ENCODE data around the gene OR2T10. TPM values are rescaled to one million over a fixed set of nuclear protein-coding genes. Genes with fewer than 3 reads are reported as not detected.
"Not testable (repeated sequence)": the region's sequence is repeated elsewhere in the genome, so short reads cannot be mapped to it uniquely, and the experiment has no call there.

OR2T10 gene
- total and polyA plus RNA-seq, 4 donors, result not detected

DNA sequence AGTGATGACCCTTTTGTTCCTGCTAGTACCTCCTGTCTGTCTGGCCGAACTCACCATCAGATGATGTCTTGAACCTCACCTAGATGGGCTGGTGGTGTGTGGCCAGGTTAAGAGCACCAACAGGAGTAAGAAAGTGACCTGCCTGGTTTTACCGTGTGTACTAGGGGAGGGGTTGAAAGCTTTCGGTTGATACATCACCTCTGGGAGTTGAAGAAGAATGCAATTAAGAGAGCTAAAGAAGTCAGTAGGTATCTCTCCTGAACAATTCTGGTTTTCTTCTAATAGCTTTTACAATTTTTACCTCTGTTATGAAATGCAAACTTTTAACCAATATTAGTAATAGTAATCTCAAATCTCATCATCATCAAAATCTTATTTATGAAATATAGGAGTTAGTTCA, 34.8 kb downstream of the OR2T10 start, which contains the start of gene OR2T29:
Gene OR2T29, minus strand, starts transcription at position 101 of the 400 bp plus-strand sequence. CDS start 3,281 bp downstream, outside the sequence.
- not testable (repeated sequence) for H3K36me3 ChIP-seq (ENCODE audit: control insufficient read depth in 4 of 4, insufficient read depth in 4 of 4, low read length in 4 of 4); H3K4me3 ChIP-seq; H3K27me3 ChIP-seq (ENCODE audit: control insufficient read depth in 3 of 3, insufficient read depth in 3 of 3, low read length in 2 of 3); DNase-seq; ATAC-seq (ENCODE audit: insufficient read depth, low FRiP score); H3K9ac ChIP-seq (ENCODE audit: insufficient read depth in 1 of 2, low read length in 2 of 2); H3K27ac ChIP-seq (ENCODE audit: low read depth in 1 of 2, low read length in 1 of 2); H3K9me3 ChIP-seq (ENCODE audit: control insufficient read depth in 4 of 4, insufficient read depth in 3 of 4, low read length in 3 of 4); H3K4me1 ChIP-seq (ENCODE audit: control insufficient read depth in 5 of 5, insufficient read depth in 5 of 5, low read length in 5 of 5)
- WGBS, 2 donors, result 90% methylated on average over 3 of the region's 3 CpGs

DNA sequence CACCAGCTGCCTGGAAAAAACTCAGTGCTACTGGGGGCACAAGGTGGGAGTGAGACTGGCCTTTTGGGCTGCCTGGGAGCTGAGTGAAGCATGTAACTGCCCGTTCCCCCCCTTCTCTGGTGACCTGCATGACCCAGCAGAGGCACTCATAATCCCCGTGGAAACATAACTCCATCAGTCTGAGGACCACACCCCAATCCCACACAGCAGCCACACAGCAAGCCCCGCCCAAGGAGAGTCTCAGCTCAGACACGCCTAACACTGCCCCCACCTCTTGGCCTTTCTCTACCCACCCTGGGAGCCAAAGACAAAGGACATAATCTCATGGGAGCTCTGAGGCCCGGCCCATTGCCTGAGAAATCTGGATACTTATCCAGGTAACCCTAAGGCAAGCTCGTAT, 46.5 kb downstream of the OR2T10 start:
- not testable (repeated sequence) for H3K27ac ChIP-seq (ENCODE audit: low read depth in 1 of 2, low read length in 1 of 2); H3K9me3 ChIP-seq (ENCODE audit: control insufficient read depth in 4 of 4, insufficient read depth in 3 of 4, low read length in 3 of 4); H3K9ac ChIP-seq (ENCODE audit: insufficient read depth in 1 of 2, low read length in 2 of 2); DNase-seq; H3K36me3 ChIP-seq (ENCODE audit: control insufficient read depth in 4 of 4, insufficient read depth in 4 of 4, low read length in 4 of 4); H3K4me1 ChIP-seq (ENCODE audit: control insufficient read depth in 5 of 5, insufficient read depth in 5 of 5, low read length in 5 of 5); H3K4me3 ChIP-seq; H3K27me3 ChIP-seq (ENCODE audit: control insufficient read depth in 3 of 3, insufficient read depth in 3 of 3, low read length in 2 of 3); ATAC-seq (ENCODE audit: insufficient read depth, low FRiP score)
- WGBS, 2 donors, result no CpG with 5 or more reads among the region's 6 CpGs

DNA sequence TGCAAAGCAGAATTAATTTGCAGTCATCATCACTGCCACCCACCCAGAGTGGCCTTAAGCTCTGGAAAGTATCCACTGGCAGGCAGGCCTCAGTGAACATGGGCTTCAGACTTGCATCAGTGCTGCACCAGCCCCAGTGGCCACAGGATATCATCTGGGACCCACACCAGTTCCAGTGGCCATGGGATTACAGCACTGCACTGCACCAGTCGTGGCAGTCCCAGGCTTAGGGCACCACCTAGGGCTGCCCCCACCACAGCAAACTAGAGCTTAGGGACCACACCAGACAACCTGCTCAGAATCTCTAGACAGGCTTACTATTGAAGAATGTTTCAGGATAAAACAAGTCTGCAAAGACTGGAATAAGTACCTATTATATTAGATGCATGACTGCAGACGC, 50.1 kb downstream of the OR2T10 start:
- H3K27me3 ChIP-seq (ENCODE audit: control insufficient read depth in 3 of 3, insufficient read depth in 3 of 3, low read length in 2 of 3); DNase-seq; ATAC-seq (ENCODE audit: insufficient read depth, low FRiP score); H3K36me3 ChIP-seq (ENCODE audit: control insufficient read depth in 4 of 4, insufficient read depth in 4 of 4, low read length in 4 of 4); H3K27ac ChIP-seq (ENCODE audit: low read depth in 1 of 2, low read length in 1 of 2); H3K9ac ChIP-seq (ENCODE audit: insufficient read depth in 1 of 2, low read length in 2 of 2); H3K4me1 ChIP-seq (ENCODE audit: control insufficient read depth in 5 of 5, insufficient read depth in 5 of 5, low read length in 5 of 5); H3K4me3 ChIP-seq; H3K9me3 ChIP-seq (ENCODE audit: control insufficient read depth in 4 of 4, insufficient read depth in 3 of 4, low read length in 3 of 4): not testable (repeated sequence)
- no CpG with 5 or more reads among the region's 2 CpGs for WGBS, 2 donors

Small RNAs within 50 kb of the gene (small RNA-seq; reads per million reads assigned to genes)
- gene RF00019 (ENCODE audit: low replicate concordance), result not detected

Other genes with a start within 250 kb of the OR2T10 start
- gene OR14C36, start 248.9 kb downstream of the OR2T10 start, total RNA-seq, result not detected
- not detected for gene OR14C36, start 248.9 kb downstream of the OR2T10 start, polyA plus RNA-seq
- not detected for gene OR2T4, start 236.0 kb downstream of the OR2T10 start, total RNA-seq
- gene OR2T4, start 236.0 kb downstream of the OR2T10 start, polyA plus RNA-seq, result not detected
- gene OR2T6, start 222.0 kb downstream of the OR2T10 start, total RNA-seq, result not detected
- not detected for gene OR2T6, start 222.0 kb downstream of the OR2T10 start, polyA plus RNA-seq
- gene OR2T1, start 194.7 kb downstream of the OR2T10 start, total RNA-seq, result not detected
- gene OR2T1, start 194.7 kb downstream of the OR2T10 start, polyA plus RNA-seq, result not detected
- not detected for gene OR2T2, start 152.1 kb downstream of the OR2T10 start, total RNA-seq
- not detected for gene OR2T2, start 152.1 kb downstream of the OR2T10 start, polyA plus RNA-seq
- gene OR2T3, start 124.3 kb downstream of the OR2T10 start, total RNA-seq, result not detected
- gene OR2T3, start 124.3 kb downstream of the OR2T10 start, polyA plus RNA-seq, result not detected
- not detected for gene OR2T5, start 109.1 kb downstream of the OR2T10 start, total RNA-seq
- gene OR2T5, start 109.1 kb downstream of the OR2T10 start, polyA plus RNA-seq, result not detected
- gene OR2G6, start 89.6 kb downstream of the OR2T10 start, total RNA-seq, result not detected
- gene OR2G6, start 89.6 kb downstream of the OR2T10 start, polyA plus RNA-seq, result not detected
- gene OR2T29, start 34.9 kb downstream of the OR2T10 start, total RNA-seq, result not detected
- gene OR2T29, start 34.9 kb downstream of the OR2T10 start, polyA plus RNA-seq, result not detected
- gene OR2T34, start 22.9 kb downstream of the OR2T10 start, total RNA-seq, result not detected
- not detected for gene OR2T34, start 22.9 kb downstream of the OR2T10 start, polyA plus RNA-seq
- gene OR2T11, start 37.4 kb upstream of the OR2T10 start, total RNA-seq, result not detected
- not detected for gene OR2T11, start 37.4 kb upstream of the OR2T10 start, polyA plus RNA-seq
- gene OR2T35, start 47.6 kb upstream of the OR2T10 start, total RNA-seq, result not detected
- gene OR2T35, start 47.6 kb upstream of the OR2T10 start, polyA plus RNA-seq, result not detected
- not detected for gene OR2T27, start 57.8 kb upstream of the OR2T10 start, total RNA-seq
- gene OR2T27, start 57.8 kb upstream of the OR2T10 start, polyA plus RNA-seq, result not detected
- not detected for gene OR14I1, start 105.1 kb upstream of the OR2T10 start, total RNA-seq
- not detected for gene OR14I1, start 105.1 kb upstream of the OR2T10 start, polyA plus RNA-seq
- gene LYPD8, start 158.1 kb upstream of the OR2T10 start, total RNA-seq, result not detected
- gene LYPD8, start 158.1 kb upstream of the OR2T10 start, polyA plus RNA-seq, result not detected
- gene SH3BP5L, start 228.2 kb upstream of the OR2T10 start, total RNA-seq, result 10 to 100 TPM; 17.6 to 25.5 TPM
- gene SH3BP5L, start 228.2 kb upstream of the OR2T10 start, polyA plus RNA-seq, result 10 to 100 TPM; 16.4 to 17.4 TPM
- gene ZNF672, start 240.5 kb upstream of the OR2T10 start, total RNA-seq, result 10 to 100 TPM; 31.1 to 41.3 TPM
- gene ZNF672, start 240.5 kb upstream of the OR2T10 start, polyA plus RNA-seq, result 10 to 100 TPM; 17.1 to 31.5 TPM

Measured in lung (tissue), 11 donors.